ENCODE measurements around the gene ZNF701. TPM values are rescaled to one million over a fixed set of nuclear protein-coding genes. Genes with fewer than 3 reads are reported as not detected.

The ZNF701 gene
- polyA plus RNA-seq, 3 donors = 4.8 to 8.2 (median 5.6) TPM

GRCh38 chr19:52602941-52603340 is 32.9 kb downstream of the ZNF701 start:
- Histone ChIP-seq H2AFZ (ENCODE audit: insufficient read depth, low read depth, low read length, poor library complexity, severe bottlenecking) (no peak overlapping the region), H3K9ac (ENCODE audit: insufficient read depth, low read length, poor library complexity, severe bottlenecking) (no peak overlapping the region), H3K9me3 (replicated peaks in 1 of 2; ENCODE audit: control insufficient read depth in 1 of 2, insufficient read depth in 1 of 2, low read length in 2 of 2) (peaks cover 58 to 67% of the 10 kb centered on the region in 2 donors), H3K27me3 (ENCODE audit: control insufficient read depth in 2 of 2, insufficient read depth in 2 of 2, low read length in 2 of 2) (no peaks in the 10 kb centered on the region), H4K20me1 (ENCODE audit: insufficient read depth, low read length) (no peaks in the 10 kb centered on the region), H3K4me3 (replicated peaks in 1 of 3; ENCODE audit: low read depth in 2 of 3, low read length in 3 of 3) (no peak overlapping the region), H3K36me3 (replicated peaks in 1 of 2; ENCODE audit: control insufficient read depth in 1 of 2, insufficient read depth in 2 of 2, low read length in 2 of 2) (peaks cover 0 to 25% of the 10 kb centered on the region in 2 donors), H3K4me1 (ENCODE audit: control insufficient read depth in 1 of 2, insufficient read depth in 2 of 2, low read length in 2 of 2) (peaks cover 14 to 19% of the 10 kb centered on the region in 2 donors), H3K79me2 (ENCODE audit: insufficient read depth, low read length) (peaks cover 34% of the 10 kb centered on the region), H3K27ac (ENCODE audit: low read depth in 1 of 2, low read length in 2 of 2) (no peak overlapping the region), H3K4me2 (replicated peaks; ENCODE audit: extremely low read depth, low read length, poor library complexity, severe bottlenecking) (no peak overlapping the region)
- Mint-ChIP-seq H3K27ac (no peak overlapping the region), H3K4me3 (no peak overlapping the region), H3K9me3 (peaks cover 32 to 74% (median 66%) of the 10 kb centered on the region in 7 donors), H3K4me1 (peaks cover 27% of the 10 kb centered on the region), H3K27me3 (ENCODE audit: low read depth in 3 of 3) (peaks cover 0 to 2% (median 2%) of the 10 kb centered on the region in 3 donors), H3K36me3 (peaks cover 17 to 30% of the 10 kb centered on the region in 2 donors)
- 100% methylated on average over 1 of the region's 2 CpGs for WGBS (ENCODE audit: insufficient coverage)
- TF ChIP-seq CTCF (IDR thresholded peaks at IDR 0.05) = no peak
- intact Hi-C loops (cut with micrococcal nuclease) = loop anchor here (5.0 kb wide), 1 partner anchor 34 kb away; the partner anchor contains the start of gene ZNF83 (in 2 of the 2)
- no peak for DNase-seq

- H3K27ac Mint-ChIP-seq = no peak overlapping the region
- no peak for DNase-seq
- Histone ChIP-seq H3K9ac (ENCODE audit: insufficient read depth, low read length, poor library complexity, severe bottlenecking) (no peak overlapping the region), H3K36me3 (replicated peaks in 1 of 2; ENCODE audit: control insufficient read depth in 1 of 2, insufficient read depth in 2 of 2, low read length in 2 of 2) (peaks cover 0 to 27% of the 10 kb centered on the region in 2 donors), H3K9me3 (replicated peaks in 1 of 2; ENCODE audit: control insufficient read depth in 1 of 2, insufficient read depth in 1 of 2, low read length in 2 of 2) (peaks cover 55 to 62% of the 10 kb centered on the region in 2 donors), H2AFZ (ENCODE audit: insufficient read depth, low read depth, low read length, poor library complexity, severe bottlenecking) (no peak overlapping the region), H3K27me3 (ENCODE audit: control insufficient read depth in 2 of 2, insufficient read depth in 2 of 2, low read length in 2 of 2) (no peaks in the 10 kb centered on the region), H3K4me3 (replicated peaks in 1 of 3; ENCODE audit: low read depth in 2 of 3, low read length in 3 of 3) (peak overlapping the region in 1 of 3 experiments; percentile 25), H3K4me1 (ENCODE audit: control insufficient read depth in 1 of 2, insufficient read depth in 2 of 2, low read length in 2 of 2) (peaks cover 14 to 19% of the 10 kb centered on the region in 2 donors), H3K79me2 (ENCODE audit: insufficient read depth, low read length) (peaks cover 34% of the 10 kb centered on the region), H3K27ac (ENCODE audit: low read depth in 1 of 2, low read length in 2 of 2) (no peak overlapping the region), H3K4me2 (replicated peaks; ENCODE audit: extremely low read depth, low read length, poor library complexity, severe bottlenecking) (no peak overlapping the region), H4K20me1 (ENCODE audit: insufficient read depth, low read length) (no peaks in the 10 kb centered on the region)
- TF ChIP-seq CTCF (IDR thresholded peaks at IDR 0.05) = no peak
- H3K36me3 Mint-ChIP-seq = peaks cover 19 to 30% of the 10 kb centered on the region in 2 donors
- H3K4me1 Mint-ChIP-seq = peaks cover 27% of the 10 kb centered on the region
- H3K9me3 Mint-ChIP-seq = peaks cover 28 to 71% (median 62%) of the 10 kb centered on the region in 7 donors
- H3K4me3 Mint-ChIP-seq = no peak overlapping the region
- 96% methylated on average over 2 of the region's 14 CpGs for WGBS (ENCODE audit: insufficient coverage)
- intact Hi-C loops (cut with micrococcal nuclease) = loop anchor here (5.0 kb wide), 1 partner anchor 34 kb away; the partner anchor contains the start of gene ZNF83 (in 2 of the 2)
- H3K27me3 Mint-ChIP-seq (ENCODE audit: low read depth in 3 of 3) = peaks cover 0 to 2% (median 2%) of the 10 kb centered on the region in 3 donors
These were observed 33.6 kb downstream of the ZNF701 start for GRCh38 chr19:52603558-52604207.

Data from CD14-positive monocyte (primary cell).